ENCODE data around the gene TIMM22.
"Not testable (repeated sequence)": the region's sequence is repeated elsewhere in the genome, so short reads cannot be mapped to it uniquely, and the experiment has no call there.

TIMM22 gene

GRCh38 chr17:996554-997344, at the start of gene TIMM22:
Gene TIMM22, plus strand, starts transcription at chr17:997129. Its CDS starts 14 bp downstream, at chr17:997143.
- in situ Hi-C loops (cut with HindIII; ENCODE audit: low sequenced_read_pairs) = loop anchor here (25.0 kb wide), 1 partner anchor 209 kb away; the partner anchor contains the start of genes GLOD4 and MRM3

GRCh38 chr17:948284-948852, 48.6 kb upstream of the TIMM22 start:
- in situ Hi-C loops (cut with HindIII; ENCODE audit: low sequenced_read_pairs) = no loop called here

- in situ Hi-C loops (cut with HindIII; ENCODE audit: low sequenced_read_pairs) = no loop called here
Observed at GRCh38 chr17:949623-950303, 47.2 kb upstream of the TIMM22 start.

DNA sequence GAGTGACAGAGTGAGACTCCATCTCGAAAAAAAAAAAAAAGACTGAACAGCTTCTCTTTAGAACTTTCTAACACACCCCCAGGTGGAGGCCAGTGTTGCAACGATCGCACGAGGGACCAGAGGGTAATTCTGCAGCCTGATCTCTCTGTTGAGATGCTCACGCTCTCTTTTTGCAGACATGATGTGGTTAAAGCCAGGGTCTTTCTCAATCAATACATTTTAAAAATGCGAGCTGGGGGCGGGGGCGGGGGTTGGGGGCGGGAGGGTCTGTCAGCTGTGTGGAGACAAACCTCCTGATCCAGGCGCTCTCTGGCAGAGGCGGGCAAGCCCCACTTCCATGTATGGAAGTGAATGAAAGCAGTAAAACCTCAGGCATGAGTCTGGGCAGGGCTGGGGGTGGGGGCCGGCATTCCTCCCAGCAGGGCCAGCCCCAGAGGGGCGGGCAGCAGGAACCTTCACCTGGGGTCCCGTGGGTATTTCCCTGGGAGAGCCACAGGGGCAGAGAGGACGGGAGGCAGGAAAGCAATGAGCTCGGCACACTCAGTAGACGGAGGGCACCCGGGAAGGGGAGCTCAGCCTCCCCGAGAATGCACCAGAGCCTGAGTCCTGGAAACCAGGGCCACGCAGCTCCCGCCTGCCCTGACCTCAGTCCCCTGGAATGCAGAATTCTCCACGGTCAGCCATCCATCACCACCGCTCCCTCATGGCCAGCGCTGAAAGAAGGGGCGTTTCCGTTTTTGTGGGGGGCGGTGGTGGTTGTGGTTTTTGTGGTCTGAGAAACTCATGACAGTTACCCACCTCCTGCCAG, 45.4 kb upstream of the TIMM22 start:
- in situ Hi-C loops (cut with HindIII; ENCODE audit: low sequenced_read_pairs) = no loop called here

DNA sequence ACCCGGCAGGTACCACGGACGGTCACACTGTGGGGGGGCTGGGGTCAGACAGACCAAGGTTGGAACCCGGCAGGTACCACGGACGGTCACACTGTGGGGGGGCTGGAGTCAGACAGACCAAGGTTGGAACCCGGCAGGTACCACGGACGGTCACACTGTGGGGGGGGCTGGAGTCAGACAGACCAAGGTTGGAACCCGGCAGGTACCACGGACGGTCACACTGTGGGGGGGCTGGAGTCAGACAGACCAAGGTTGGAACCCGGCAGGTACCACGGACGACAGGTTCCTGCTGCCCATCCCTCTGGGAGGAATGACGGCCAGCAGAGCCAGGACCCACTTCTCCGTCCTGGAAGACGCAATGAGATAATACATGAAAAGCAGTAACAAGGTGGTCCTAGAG, 44.3 kb upstream of the TIMM22 start:
- in situ Hi-C loops (cut with HindIII; ENCODE audit: low sequenced_read_pairs) = not testable (repeated sequence)

DNA sequence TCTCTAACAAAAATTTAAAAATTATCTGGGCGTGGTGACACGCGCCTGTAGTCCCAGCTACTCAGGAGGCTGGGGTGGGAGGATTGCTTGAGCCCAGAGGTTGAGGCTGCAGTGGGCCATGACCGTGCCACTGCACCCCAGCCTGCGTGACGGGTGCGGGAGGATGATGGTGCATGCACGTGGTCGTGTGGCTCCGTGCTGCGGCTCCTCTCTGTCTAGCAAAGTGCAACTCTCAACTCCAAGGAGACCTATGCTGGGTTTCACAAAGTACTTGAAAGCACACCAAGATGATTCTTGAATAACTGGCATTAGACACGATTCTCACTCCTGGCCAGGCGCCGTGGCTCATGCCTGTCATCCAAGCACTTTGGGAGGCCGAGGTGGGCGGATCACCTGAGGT, 43.2 kb upstream of the TIMM22 start:
- in situ Hi-C loops (cut with HindIII; ENCODE audit: low sequenced_read_pairs) = no loop called here

DNA sequence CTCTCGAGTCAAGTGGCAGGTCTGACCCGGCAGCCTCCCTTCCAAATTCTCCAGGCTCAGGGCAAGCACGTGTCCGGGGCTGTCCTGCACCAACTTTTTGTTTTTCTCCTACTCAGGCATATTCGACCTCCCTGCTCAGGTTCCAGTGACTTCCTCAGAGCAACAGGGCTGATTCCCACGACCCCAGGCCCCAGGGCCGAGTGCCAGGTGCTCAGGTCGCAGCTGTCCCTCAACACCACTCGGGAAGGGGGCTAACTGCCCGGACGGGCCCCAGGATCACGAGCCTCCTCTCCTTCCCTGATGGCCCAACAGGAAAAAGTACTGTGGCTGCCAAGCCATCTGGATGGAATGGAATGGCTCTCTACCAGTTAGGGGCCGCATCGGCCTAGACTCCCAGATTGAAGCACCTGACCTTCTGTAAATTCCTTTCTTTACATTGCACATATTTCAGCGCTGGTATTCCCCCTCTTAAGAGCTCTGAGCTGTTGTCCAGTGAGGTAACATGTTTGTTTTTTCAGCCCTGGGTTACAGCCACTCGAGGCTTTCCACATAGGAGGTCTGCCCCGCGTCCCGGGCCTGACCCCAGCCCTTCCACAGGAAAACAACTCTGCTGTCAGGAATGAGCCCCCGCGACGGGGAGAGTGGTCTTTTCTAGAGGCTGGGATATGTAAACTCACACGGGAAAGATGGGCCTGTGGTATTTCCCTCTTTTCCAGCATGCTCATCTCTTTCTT, 42.3 kb upstream of the TIMM22 start:
- in situ Hi-C loops (cut with HindIII; ENCODE audit: low sequenced_read_pairs) = no loop called here

DNA sequence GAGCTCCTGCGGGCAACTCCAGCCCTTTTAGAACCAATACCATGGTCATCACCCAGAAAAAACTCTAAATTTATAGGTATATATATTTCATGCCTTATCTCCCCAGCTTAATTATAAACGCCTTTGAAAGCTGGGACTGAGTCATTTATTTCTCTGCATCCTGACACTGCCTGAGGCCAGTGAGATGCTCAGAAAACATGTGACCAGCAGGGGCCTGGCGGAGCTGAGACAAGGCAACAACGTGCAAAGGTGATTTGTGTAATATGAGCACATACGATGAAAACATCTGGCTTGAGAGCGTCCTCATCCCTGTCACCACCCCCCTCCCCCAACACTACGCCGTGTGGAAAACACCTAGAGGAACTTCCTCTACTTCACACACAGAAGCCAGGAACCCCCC, 40.0 kb upstream of the TIMM22 start:
- in situ Hi-C loops (cut with HindIII; ENCODE audit: low sequenced_read_pairs) = no loop called here

GRCh38 chr17:957856-958421, 39.0 kb upstream of the TIMM22 start:
- in situ Hi-C loops (cut with HindIII; ENCODE audit: low sequenced_read_pairs) = no loop called here

- in situ Hi-C loops (cut with HindIII; ENCODE audit: low sequenced_read_pairs) = no loop called here
Observed at GRCh38 chr17:958712-959451, 38.0 kb upstream of the TIMM22 start.

DNA sequence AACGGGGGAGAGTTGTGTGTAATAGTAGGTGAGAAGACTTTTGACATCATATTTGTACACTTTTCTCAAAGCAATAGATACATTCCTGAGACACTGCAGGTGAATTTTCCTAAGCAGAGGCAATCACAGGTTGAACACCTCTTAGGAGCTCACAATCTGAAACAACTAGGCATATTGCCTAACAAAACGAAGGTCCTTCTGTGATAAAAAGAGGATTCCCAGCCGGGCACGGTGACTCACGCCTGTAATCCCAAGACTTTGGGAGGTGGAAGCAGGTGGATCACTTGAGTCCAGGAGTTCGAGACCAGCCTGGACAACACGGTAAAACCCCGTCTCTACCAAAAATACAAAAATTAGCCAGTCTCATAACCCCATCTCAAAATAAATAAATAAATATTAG, 34.8 kb upstream of the TIMM22 start:
- in situ Hi-C loops (cut with HindIII; ENCODE audit: low sequenced_read_pairs) = no loop called here

- in situ Hi-C loops (cut with HindIII; ENCODE audit: low sequenced_read_pairs) = no loop called here
Observed at GRCh38 chr17:962670-963069, 34.3 kb upstream of the TIMM22 start.

GRCh38 chr17:964876-965275, 32.1 kb upstream of the TIMM22 start:
- in situ Hi-C loops (cut with HindIII; ENCODE audit: low sequenced_read_pairs) = no loop called here

DNA sequence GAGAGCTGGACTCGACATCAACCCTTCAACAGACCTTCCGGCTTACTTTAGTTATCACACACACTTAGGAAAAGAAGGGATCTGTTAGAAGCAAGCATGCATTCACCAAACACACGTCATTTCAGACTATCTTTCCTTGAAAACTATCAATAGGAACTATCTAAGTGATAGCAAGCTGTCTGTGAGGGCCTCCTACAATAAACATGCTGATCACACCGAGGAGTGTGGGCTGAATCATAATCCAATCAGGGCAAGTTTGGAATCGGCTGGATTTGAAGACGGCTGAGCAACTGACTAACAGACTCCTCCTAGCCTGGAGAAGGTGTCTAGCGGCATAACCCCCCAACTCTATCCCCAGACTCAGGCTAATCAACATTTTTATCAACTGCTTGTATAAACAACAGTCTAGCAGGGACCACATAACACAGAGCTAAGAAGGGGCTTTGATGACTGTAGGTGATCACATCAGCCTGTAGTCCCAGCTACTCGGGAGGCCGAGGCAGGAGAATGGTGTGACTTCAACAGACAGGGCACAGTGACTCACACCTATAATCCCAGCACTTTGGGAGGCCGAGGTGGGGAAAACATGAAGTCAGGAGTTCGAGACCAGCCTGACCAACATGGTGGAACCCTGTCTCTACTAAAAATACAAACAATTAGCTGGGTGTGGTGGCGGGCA, 31.5 kb upstream of the TIMM22 start:
- in situ Hi-C loops (cut with HindIII; ENCODE audit: low sequenced_read_pairs) = no loop called here

DNA sequence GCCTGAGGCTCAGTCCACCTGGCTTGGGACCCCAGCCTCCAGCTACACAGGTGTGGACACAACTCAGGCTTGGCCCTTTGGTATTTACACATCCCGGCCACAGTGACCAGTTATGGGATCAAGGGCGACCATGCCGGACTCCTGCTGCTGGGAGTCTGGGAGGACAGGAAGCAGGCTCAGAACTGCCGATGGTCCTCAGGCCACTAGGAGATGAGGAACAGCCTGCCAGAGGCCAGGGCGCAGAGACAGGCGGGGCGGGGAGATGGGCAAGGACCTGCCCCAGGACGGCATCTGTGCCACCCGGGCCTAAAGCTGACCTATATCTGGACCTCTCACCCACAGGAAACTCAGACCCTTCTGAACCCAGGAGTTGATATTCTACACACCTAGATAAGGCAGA, 29.8 kb upstream of the TIMM22 start:
- in situ Hi-C loops (cut with HindIII; ENCODE audit: low sequenced_read_pairs) = no loop called here

GRCh38 chr17:968812-969730, 27.9 kb upstream of the TIMM22 start:
- in situ Hi-C loops (cut with HindIII; ENCODE audit: low sequenced_read_pairs) = no loop called here

DNA sequence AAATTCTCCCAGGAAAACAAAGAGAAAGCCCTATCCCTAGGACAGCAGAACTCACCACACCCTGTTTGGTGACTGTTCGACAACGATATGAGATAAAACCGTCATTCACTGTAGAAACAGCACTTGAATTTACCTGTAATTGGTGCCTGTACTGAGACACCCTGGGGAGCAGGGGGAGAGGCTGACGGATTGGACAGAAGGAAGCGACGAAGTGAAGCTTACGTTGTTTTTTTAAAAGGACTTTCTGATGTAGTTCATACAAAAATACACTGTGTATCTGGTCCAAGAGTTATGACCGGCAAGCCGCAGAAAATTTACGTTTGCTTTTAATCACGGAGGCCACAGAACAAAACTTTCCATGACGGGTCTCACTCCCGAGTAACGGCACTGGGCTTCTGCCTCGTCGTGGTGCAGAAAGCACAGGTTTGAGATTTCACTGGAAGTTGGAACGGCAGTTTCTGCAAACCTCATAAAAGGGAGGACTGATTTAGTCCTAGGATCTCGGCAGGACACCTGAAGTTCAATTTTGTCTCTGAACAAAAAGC, 27.0 kb upstream of the TIMM22 start:
- in situ Hi-C loops (cut with HindIII; ENCODE audit: low sequenced_read_pairs) = no loop called here

- in situ Hi-C loops (cut with HindIII; ENCODE audit: low sequenced_read_pairs) = no loop called here
Observed at GRCh38 chr17:970364-970763, 26.6 kb upstream of the TIMM22 start.

All from DLD1 (cell line).